ENCODE measurements around the gene TMEM108.

DNA sequence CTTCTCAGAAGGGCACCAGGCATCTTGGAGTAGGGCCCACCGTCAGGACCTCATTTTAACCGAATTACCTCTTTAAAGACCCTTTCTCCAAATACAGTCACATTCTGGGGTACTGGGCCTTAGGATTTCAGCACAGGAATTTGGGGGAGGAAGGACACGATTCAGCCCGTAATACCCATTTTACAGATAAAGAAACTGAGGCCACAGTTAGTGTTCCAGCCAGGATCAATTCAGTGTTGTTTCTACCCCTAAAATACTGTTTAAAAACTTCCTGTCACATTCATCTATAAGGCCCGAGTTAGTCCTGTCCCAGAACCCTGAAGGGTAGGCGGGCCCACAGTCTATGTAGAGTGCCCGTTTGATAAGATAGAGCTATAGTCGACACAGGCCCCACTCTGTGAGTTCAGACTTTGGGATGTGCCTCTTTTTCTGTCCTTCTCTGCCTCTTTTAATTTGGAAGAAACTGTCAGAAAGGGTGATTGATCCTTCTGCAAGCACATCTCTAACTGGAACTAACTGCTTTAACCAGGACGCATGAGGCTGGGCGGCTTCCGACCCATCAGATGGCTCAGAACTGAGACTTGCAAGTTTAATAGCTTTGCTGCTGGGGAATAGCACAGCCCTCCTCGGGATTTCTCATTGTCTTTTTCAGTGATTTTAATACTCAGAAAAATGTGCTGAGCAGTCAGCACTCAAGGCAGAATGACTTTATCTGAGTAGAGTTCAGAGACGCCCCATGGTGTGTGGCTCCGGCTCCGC lies 381.1 kb downstream of the TMEM108 start:
- TF ChIP-seq, protein P1, sequence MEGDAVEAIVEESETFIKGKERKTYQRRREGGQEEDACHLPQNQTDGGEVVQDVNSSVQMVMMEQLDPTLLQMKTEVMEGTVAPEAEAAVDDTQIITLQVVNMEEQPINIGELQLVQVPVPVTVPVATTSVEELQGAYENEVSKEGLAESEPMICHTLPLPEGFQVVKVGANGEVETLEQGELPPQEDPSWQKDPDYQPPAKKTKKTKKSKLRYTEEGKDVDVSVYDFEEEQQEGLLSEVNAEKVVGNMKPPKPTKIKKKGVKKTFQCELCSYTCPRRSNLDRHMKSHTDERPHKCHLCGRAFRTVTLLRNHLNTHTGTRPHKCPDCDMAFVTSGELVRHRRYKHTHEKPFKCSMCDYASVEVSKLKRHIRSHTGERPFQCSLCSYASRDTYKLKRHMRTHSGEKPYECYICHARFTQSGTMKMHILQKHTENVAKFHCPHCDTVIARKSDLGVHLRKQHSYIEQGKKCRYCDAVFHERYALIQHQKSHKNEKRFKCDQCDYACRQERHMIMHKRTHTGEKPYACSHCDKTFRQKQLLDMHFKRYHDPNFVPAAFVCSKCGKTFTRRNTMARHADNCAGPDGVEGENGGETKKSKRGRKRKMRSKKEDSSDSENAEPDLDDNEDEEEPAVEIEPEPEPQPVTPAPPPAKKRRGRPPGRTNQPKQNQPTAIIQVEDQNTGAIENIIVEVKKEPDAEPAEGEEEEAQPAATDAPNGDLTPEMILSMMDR (optimal IDR thresholded peaks at IDR 0.05 in 1 of 3, IDR thresholded peaks at IDR 0.05 in 1 of 3, conservative IDR thresholded peaks at IDR 0.05 in 1 of 3; ENCODE audit: extremely low read depth in 1 of 3, insufficient read depth in 2 of 3, low read length in 3 of 3) = no peak
- TF ChIP-seq EZH2 (IDR thresholded peaks at IDR 0.05; ENCODE audit: low read length) = no peak

All from keratinocyte (primary cell).